ENCODE data around the gene TCP11.

The TCP11 gene

DNA sequence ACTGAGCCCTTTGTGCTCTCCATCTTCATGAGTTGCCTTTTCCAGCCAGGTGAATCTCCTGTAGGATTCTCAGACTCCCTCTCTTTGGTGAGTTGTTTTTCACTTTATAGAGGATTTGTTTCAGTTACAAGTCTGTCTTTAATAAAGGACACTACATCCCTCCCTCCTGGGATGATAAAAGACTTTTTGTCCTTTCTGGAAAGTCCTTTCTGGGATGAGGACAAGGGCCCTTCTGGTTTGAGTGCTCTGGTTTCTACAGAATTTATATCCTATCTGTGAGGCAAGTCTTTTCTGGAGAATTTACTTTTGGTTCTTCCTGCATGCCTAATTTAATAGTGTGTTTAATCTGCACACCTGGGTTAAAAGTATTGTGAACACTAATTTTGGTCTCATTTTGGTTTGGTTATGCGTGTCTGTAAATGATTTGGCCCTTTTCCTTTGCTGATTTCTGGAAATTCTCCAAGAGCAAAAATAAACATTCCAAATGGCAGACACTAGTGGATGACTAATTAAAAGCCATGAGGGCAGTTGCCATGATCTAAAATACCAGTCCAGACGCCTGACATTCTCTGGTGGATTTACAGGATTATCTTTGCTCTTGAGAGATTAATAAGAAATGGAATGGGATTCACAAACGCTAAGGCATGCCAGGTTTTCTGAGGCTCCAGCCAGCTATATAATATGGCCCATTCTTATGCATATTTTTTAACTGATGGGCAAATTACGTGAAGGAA lies 44.8 kb downstream of the TCP11 start:
- TF ChIP-seq, protein P1, sequence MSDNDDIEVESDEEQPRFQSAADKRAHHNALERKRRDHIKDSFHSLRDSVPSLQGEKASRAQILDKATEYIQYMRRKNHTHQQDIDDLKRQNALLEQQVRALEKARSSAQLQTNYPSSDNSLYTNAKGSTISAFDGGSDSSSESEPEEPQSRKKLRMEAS (IDR thresholded peaks at IDR 0.05; ENCODE audit: low read depth, low read length): no peak
- TF ChIP-seq POLR2A (IDR thresholded peaks at IDR 0.05; ENCODE audit: extremely low read depth, insufficient read length) (no peak), MYC (IDR thresholded peaks at IDR 0.05; ENCODE audit: low read depth, low read length) (no peak)
- TF ChIP-seq, protein P2, sequence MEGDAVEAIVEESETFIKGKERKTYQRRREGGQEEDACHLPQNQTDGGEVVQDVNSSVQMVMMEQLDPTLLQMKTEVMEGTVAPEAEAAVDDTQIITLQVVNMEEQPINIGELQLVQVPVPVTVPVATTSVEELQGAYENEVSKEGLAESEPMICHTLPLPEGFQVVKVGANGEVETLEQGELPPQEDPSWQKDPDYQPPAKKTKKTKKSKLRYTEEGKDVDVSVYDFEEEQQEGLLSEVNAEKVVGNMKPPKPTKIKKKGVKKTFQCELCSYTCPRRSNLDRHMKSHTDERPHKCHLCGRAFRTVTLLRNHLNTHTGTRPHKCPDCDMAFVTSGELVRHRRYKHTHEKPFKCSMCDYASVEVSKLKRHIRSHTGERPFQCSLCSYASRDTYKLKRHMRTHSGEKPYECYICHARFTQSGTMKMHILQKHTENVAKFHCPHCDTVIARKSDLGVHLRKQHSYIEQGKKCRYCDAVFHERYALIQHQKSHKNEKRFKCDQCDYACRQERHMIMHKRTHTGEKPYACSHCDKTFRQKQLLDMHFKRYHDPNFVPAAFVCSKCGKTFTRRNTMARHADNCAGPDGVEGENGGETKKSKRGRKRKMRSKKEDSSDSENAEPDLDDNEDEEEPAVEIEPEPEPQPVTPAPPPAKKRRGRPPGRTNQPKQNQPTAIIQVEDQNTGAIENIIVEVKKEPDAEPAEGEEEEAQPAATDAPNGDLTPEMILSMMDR (IDR thresholded peaks at IDR 0.05; ENCODE audit: low read depth, low read length): no peak
- no peak overlapping the region for H3K4me3 ChIP-seq (ENCODE audit: low read depth, low read length)
- no peak for DNase-seq (ENCODE audit: low read depth)

DNA sequence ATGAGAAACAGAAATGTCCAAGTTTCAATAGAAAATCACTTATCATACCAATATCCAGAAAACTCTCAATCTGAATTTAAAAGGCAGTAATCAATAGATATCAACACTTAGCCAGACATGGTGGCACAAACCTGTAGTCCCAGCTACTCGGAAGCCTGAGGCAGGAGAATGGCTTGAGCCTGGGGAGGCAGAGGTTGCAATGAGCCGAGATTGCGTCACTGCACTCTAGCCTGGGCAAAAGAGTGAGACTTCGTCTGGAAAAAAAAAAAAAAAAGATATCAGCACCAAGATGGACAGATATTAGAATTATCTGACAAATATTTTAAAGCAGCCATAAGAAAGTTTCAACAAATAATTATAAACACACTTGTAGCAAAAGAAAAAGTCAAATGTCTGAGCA lies 47.0 kb downstream of the TCP11 start:
- TF ChIP-seq, protein P1 (IDR thresholded peaks at IDR 0.05; ENCODE audit: low read depth, low read length): no peak
- TF ChIP-seq POLR2A (IDR thresholded peaks at IDR 0.05; ENCODE audit: extremely low read depth, insufficient read length) (no peak), MYC (IDR thresholded peaks at IDR 0.05; ENCODE audit: low read depth, low read length) (no peak)
- TF ChIP-seq, protein P2 (IDR thresholded peaks at IDR 0.05; ENCODE audit: low read depth, low read length): no peak
- no peak for DNase-seq (ENCODE audit: low read depth)
- no peak overlapping the region for H3K4me3 ChIP-seq (ENCODE audit: low read depth, low read length)

DNA sequence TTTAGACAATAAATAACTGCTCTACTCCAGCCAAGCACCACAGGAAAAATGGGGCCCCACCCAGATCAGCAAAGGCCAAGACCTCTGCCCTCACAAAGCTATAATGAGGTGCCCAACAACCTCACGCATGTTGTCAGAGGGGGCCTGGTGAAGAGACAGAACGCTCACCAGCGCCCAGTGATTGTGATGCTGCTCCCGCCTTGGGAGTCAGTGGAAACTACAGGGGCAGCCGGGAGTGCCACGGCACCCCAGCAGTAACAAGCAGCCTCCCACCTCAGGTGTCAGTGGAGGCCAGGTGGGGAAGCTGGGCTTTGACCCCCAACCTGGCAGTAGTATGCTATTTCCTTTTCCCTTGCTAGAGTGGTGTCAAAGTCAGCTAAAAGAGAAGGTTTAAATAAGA lies 47.4 kb downstream of the TCP11 start:
- H3K4me3 ChIP-seq (ENCODE audit: low read depth, low read length): no peak overlapping the region
- no peak for DNase-seq (ENCODE audit: low read depth)
- TF ChIP-seq, protein P1 (IDR thresholded peaks at IDR 0.05; ENCODE audit: low read depth, low read length): no peak
- no peak for TF ChIP-seq MYC (IDR thresholded peaks at IDR 0.05; ENCODE audit: low read depth, low read length)
- no peak for TF ChIP-seq POLR2A (IDR thresholded peaks at IDR 0.05; ENCODE audit: extremely low read depth, insufficient read length)
- TF ChIP-seq, protein P2 (IDR thresholded peaks at IDR 0.05; ENCODE audit: low read depth, low read length): no peak

DNA sequence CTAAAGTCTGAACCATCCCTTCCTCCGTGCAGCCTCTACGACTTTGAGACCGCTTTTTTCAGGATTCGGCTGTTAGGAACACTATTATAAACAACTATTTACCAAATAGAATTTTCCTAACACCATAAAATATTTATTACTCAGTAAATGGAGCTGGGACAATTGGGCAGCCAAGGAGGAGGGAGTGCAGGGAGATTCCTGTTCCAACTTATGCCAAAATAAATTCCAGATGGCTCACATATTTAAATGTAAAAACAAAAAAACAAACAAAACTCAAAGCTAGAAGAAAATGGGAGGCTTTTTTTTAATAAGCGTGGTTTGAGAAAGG lies 48.1 kb downstream of the TCP11 start:
- no peak for TF ChIP-seq POLR2A (IDR thresholded peaks at IDR 0.05; ENCODE audit: extremely low read depth, insufficient read length)
- no peak for TF ChIP-seq MYC (IDR thresholded peaks at IDR 0.05; ENCODE audit: low read depth, low read length)
- TF ChIP-seq, protein P2 (IDR thresholded peaks at IDR 0.05; ENCODE audit: low read depth, low read length): no peak
- TF ChIP-seq, protein P1 (IDR thresholded peaks at IDR 0.05; ENCODE audit: low read depth, low read length): no peak
- no peak overlapping the region for H3K4me3 ChIP-seq (ENCODE audit: low read depth, low read length)
- DNase-seq (ENCODE audit: low read depth): no peak

DNA sequence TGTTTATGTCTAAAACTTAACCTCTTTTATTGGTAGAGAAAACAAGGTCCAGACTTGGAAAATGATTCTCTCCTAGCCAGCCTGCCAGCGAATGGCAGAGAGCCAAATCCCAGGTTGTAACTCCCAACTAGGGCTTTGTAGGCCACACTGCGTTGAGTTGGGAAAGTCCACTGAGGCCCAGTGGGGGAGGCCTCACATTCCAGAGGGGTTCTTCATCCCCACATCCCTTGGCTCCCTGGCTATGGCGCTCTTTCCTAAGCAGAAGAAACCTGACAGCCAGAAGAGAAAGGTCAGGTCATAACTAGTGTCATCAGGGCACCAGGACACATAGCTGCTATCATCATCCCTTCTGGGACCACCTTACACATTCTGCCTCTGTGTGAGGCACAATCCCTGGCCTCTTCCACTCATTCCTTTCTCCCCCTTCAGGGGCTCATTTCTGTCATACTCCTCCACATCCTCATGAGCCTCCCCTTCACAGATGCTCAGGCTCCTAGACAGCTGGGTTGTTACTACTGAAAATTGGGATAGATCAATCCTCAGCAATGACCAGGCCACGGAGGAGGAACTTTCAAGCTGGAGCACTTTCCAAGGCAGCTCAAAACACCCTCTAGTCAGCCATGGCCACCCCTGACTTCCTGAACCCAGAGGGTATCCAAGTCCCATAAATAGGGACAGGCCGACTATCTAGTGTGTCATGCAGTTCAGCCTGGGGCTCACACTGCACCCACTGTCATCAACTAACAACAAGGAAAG lies 48.6 kb downstream of the TCP11 start:
- no peak for DNase-seq (ENCODE audit: low read depth)
- no peak overlapping the region for H3K4me3 ChIP-seq (ENCODE audit: low read depth, low read length)
- TF ChIP-seq POLR2A (IDR thresholded peaks at IDR 0.05; ENCODE audit: extremely low read depth, insufficient read length): no peak

DNA sequence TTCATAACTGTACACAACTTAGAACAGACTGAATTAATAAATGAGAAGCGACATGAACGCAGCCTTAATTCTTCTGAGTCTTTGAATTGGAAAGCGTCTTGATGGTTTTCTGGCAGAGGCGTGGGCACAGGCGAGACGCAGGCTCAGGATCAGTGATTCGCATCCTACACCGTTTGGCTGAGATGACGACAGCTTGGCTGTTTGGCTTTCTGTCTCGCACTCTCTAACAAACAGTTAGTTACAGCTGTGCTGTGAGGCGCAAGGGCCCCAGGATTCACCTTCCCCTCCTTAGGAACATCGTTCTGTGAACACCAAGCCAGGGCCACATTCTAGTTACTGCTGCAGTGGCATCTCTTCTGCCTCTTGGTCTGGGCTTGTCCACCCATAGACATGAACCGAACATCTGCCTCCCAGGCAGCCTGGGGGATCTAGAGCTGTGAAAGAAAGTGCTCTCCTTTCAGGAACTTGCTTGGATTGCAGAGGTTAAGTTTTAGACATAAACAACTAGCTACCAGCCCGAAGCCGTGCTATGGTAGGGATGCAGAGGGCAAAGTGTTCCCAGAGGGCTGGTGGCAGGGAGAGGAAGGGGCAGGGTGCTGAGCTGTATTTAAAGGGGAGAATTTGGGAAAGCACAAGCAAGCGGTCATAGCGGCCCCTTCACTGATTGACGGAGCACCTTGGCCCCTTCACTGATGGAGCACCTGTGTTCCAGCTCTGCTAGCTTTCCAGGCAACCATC lies 49.6 kb downstream of the TCP11 start:
- no peak for TF ChIP-seq POLR2A (IDR thresholded peaks at IDR 0.05; ENCODE audit: extremely low read depth, insufficient read length)
- TF ChIP-seq MYC (IDR thresholded peaks at IDR 0.05; ENCODE audit: low read depth, low read length): no peak
- TF ChIP-seq, protein P2 (IDR thresholded peaks at IDR 0.05; ENCODE audit: low read depth, low read length): no peak
- TF ChIP-seq, protein P1 (IDR thresholded peaks at IDR 0.05; ENCODE audit: low read depth, low read length): no peak
- H3K4me3 ChIP-seq (ENCODE audit: low read depth, low read length): no peak overlapping the region
- no peak for DNase-seq (ENCODE audit: low read depth)
